ENCODE results near the gene SAMD3.

- no peak for TF ChIP-seq YY1 (IDR thresholded peaks at IDR 0.05; ENCODE audit: low read depth, low read length)
- no peak for TF ChIP-seq EGR1 (IDR thresholded peaks at IDR 0.05; ENCODE audit: borderline replicate concordance, low read depth, low read length)
- TF ChIP-seq SP1 (IDR thresholded peaks at IDR 0.05; ENCODE audit: low read depth, low read length) = no peak
- TF ChIP-seq CTCF (IDR thresholded peaks at IDR 0.05; ENCODE audit: control extremely low read depth in 1 of 3, insufficient read depth in 1 of 3, low read depth in 1 of 3, low read length in 3 of 3) = no peak
- no peak for TF ChIP-seq EP300 (IDR thresholded peaks at IDR 0.05; ENCODE audit: borderline replicate concordance in 1 of 2, low read depth in 2 of 2, low read length in 2 of 2)
- no peak for TF ChIP-seq EZH2 (IDR thresholded peaks at IDR 0.05; ENCODE audit: low read depth, low read length, severe bottlenecking)
- TF ChIP-seq POLR2A (IDR thresholded peaks at IDR 0.05; ENCODE audit: control extremely low read depth in 1 of 2, low read depth in 2 of 2, low read length in 2 of 2) = no peak
- no peak for TF ChIP-seq E2F6 (IDR thresholded peaks at IDR 0.05)
- TF ChIP-seq RBBP5 (IDR thresholded peaks at IDR 0.05; ENCODE audit: borderline replicate concordance, low read depth, low read length) = no peak
- TF ChIP-seq RFX5 (IDR thresholded peaks at IDR 0.05; ENCODE audit: borderline replicate concordance, low read depth, low read length) = no peak
Observed at GRCh38 chr6:130229645-130230044, 6.9 kb upstream of the SAMD3 start.

All from H1 (cell line).